DLD1 (cell line): ENCODE results near the gene FBP1.

Experiments
- in situ Hi-C: cut with HindIII; loops from 2 replicates; pipeline ENCODE4 v1.10.0; 2017; ENCODE audit warnings: low sequenced_read_pairs

FBP1 gene

GRCh38 chr9:94639061-94639998 is at the start of gene FBP1:
FBP1 (minus strand) TSS chr9:94639518; CDS start chr9:94639310, 208 bp downstream.
- in situ Hi-C loops, result no loop called here

DNA sequence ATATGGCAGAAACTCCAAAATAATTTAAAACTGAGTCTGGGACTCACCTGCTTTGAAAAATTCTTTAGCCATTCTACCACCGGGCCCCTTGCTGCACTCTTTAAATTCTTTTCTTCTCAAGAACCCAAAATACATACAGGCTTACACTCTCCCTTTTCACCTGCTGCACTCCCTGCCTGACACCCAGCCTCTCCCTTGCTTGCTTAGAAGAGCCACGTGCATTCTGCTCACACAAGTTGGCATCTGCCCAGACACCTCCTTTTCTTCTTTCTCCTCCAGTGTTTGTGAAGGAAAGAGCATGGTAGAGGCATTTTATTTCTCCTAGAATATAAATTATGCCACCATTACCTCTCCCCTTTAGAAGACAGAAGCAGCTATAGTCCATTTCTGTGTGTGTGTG is 48.1 kb upstream of the FBP1 start:
- in situ Hi-C loops, result no loop called here

- in situ Hi-C loops, result no loop called here
Measured at GRCh38 chr9:94685359-94685758, 46.0 kb upstream of the FBP1 start.

DNA sequence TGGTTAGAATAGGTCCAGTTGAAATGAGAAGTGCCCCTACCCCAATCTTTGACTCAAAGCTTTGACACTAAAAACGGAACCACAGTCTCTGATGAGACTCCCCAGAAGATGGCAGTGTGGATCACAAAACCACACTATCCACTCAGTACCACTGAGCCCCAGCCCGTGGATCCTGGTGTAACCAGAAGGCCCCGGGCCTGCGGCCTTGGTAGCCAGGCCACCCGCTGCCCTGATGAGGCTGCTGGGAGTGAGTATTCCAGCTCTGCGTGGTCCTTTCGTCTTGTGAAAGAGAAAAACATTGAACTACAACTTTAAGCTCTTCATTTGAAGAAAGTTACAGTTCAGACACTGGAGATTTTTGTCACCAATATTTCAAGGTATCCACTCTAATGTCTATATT is 42.2 kb upstream of the FBP1 start:
- in situ Hi-C loops, result no loop called here

- in situ Hi-C loops, result no loop called here
Measured at GRCh38 chr9:94680621-94681020, 41.3 kb upstream of the FBP1 start.

- in situ Hi-C loops, result no loop called here
Measured at GRCh38 chr9:94680020-94680419, 40.7 kb upstream of the FBP1 start.

- in situ Hi-C loops, result no loop called here
Measured at GRCh38 chr9:94679587-94679986, 40.3 kb upstream of the FBP1 start.

DNA sequence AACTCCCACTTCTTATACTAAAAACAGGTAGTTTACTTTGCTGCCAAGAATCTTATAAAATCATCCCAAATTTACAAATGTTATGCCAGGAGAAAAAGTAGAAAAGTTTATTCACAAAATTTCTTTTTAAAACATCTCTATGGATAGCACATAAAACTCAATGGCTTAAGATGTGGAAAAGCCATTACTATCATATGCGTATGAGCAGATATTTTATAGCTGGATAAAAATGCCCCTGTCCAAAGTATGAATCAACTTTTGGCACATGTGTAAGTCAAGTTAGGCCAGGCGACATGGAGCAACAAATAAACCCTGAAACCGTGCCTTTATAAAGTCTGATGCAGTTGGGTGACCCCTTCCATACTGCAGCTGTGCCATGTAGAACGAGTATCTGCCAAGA is 38.6 kb upstream of the FBP1 start:
- in situ Hi-C loops, result no loop called here

DNA sequence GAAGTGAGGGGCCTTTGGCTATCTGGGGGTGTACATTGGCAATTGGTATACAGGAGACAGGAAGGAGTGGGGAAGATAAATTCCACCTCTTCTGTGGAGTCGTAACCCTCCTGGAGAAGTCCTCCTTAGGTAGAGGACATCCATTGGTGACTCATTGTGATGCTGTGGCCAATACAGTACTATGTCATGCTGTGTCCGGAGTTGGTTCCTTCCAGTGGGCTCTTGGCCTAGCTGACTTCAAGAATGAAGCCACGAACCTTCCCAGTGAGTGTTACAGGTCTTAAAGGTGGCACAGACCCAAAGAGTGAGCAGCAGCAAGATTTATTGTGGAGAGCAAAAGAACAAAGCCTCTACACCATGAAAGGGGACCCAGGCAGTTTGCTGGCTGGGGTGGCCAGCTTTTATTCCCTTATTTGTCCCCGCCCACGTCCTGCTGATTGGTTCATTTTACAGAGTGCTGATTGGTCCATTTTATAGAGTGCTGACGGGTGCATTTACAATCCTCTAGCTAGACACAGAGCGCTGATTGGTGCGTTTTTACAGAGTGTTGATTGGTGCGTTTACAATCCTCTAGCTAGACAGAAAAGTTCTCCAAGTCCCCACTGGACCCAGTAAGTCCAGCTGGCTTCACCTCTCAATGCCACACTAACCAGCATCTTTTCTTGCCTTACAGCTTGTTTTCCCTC is 37.3 kb upstream of the FBP1 start:
- in situ Hi-C loops, result no loop called here

DNA sequence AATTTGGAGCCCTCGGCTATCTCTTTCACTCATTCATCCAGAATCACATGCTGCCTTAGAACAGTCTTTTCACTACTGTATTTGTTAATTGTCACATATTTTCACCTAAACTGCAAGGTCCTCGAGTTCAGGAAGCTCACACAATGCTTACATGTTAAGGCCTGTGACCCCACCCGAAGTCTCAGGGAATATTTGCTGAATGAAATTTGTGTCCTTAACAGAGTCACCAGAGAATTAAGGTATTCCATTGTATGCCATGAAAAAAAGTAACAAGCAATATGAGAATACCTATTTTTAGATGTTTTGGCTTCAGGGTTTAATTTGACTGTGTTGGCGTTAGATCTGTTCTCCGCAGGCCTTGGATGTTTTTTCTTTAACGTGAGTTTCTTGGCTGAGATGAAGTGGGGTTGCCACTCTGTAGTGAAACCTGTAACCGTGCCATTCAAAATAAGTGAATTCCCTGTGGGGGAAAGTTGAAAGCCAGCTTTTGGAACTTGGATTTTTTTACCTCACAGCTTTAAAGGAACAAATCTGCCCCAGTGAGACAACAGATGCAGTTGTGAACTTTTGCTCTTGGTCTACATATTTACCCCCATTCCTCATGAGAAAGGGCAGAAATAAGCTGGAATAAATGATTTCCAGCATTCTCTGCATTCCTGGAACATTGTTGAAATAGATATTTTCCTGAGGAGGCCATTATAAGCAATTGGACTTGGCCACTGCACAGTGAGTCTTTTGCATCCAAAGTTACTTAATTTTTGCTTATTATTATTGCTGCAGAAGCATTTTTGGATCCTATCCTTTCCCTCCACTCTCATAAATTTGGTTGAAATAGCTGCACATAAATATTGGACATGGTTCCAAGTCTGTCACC is 35.9 kb upstream of the FBP1 start:
- in situ Hi-C loops, result no loop called here

DNA sequence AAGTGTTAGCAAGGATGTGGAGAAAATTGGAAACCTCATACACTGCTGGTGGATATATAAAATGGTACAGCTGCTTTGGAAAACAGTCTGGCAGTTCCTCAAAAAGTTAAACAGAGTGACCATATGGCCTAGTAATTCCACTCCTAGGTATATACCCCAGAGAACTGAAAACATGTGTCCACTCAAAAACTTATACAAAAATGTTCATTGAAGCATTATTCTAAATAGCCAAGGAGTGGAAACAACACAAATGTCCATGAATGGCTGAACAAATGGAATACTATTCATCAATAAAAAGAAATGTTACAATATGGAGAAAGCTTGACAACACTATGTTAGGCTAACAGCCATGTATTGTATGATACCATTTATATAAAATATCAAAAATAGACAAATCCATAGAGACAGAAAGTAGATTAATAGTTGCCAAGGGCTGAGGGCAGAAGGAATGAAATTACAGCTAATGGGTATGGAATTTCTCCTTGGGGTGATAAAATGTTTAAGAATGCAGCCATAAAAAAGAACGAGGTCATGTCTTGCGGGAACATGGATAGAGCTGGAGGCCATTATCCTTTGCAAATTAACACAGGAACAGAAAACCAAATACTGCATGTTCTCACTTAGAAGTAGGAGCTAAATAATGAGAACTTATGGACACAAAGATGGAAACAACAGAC is 33.6 kb upstream of the FBP1 start:
- in situ Hi-C loops, result no loop called here

GRCh38 chr9:94668928-94669729 is 29.8 kb upstream of the FBP1 start:
- in situ Hi-C loops, result no loop called here

- in situ Hi-C loops, result no loop called here
Measured at GRCh38 chr9:94668418-94668927, 29.2 kb upstream of the FBP1 start.

GRCh38 chr9:94666364-94667099 is 27.2 kb upstream of the FBP1 start:
- in situ Hi-C loops, result no loop called here

DNA sequence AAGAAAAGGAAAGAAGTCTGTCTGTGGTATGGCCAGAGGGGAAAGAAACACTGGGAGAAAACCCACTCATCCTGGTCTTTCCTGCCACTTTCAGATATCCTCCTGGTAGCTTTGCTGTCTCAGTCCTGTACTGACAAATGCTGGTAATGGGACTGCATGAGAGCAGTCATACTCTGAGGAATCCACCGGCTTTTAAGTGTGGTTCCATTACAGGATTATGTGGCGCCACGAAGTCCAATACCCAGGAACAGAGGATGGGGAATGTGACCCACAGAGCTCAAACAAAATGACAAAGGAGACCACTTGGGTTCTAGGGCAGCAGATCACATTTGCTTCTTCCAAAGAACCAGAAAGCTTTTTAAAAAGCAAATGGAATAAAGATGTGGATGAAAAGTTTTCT is 26.3 kb upstream of the FBP1 start:
- in situ Hi-C loops, result no loop called here

DNA sequence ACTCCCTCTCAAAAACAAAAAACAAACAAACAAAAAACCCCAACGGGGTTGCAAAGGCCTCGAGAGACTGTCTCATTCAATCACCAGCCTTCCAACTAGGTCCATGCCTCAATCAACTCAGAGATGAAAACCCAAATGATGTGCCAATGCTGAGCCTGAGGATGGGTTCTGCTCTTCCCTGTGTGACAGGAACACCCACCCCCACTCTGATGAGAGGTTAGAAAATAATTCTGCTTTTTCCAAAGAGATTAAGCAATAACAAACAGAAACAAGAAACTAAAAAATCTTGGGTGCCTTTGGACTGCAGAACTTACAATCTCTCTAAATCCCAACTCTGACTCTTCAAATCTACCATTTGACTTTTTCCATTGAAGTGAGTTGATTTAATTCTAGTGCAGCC is 25.5 kb upstream of the FBP1 start:
- in situ Hi-C loops, result no loop called here

GRCh38 chr9:94663640-94664039 is 24.3 kb upstream of the FBP1 start:
- in situ Hi-C loops, result no loop called here

DNA sequence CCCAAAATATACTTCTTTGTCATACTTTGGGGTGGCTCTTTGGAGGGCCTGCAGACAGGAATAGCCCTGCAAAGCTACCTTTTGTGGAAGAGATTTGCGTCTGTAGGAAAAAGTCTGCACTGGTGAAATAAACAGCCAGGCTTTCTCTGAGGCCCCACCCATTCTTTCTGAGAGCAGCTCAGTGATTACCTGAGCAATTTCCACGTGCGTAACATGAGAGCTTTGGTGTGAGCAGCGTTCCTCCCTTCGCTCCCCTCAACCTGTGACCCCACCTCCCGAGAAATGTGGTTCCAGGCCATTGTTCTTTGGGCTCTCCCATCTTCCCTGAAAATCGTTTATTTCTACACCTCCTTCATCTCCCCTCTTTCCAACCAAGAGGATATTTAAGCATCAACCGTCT is 23.8 kb upstream of the FBP1 start:
- in situ Hi-C loops, result no loop called here
